ENCODE measurements around the gene CCDC184. TPM values are rescaled to one million over a fixed set of nuclear protein-coding genes. Genes with fewer than 3 reads are reported as not detected.

CCDC184 gene
- total RNA-seq, 1 experiment from 2014 or later = 0.13 TPM

GRCh38 chr12:48180424-48180823 is 3.0 kb upstream of the CCDC184 start:
- TF ChIP-seq, protein P1, sequence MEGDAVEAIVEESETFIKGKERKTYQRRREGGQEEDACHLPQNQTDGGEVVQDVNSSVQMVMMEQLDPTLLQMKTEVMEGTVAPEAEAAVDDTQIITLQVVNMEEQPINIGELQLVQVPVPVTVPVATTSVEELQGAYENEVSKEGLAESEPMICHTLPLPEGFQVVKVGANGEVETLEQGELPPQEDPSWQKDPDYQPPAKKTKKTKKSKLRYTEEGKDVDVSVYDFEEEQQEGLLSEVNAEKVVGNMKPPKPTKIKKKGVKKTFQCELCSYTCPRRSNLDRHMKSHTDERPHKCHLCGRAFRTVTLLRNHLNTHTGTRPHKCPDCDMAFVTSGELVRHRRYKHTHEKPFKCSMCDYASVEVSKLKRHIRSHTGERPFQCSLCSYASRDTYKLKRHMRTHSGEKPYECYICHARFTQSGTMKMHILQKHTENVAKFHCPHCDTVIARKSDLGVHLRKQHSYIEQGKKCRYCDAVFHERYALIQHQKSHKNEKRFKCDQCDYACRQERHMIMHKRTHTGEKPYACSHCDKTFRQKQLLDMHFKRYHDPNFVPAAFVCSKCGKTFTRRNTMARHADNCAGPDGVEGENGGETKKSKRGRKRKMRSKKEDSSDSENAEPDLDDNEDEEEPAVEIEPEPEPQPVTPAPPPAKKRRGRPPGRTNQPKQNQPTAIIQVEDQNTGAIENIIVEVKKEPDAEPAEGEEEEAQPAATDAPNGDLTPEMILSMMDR (conservative IDR thresholded peaks at IDR 0.05) = no peak
- Mint-ChIP-seq H3K9me3 (no peaks in the 10 kb centered on the region; a peak in 1 of 5 replicates), H3K27me3 (ENCODE audit: low read depth) (peaks cover 81% of the 10 kb centered on the region), H3K36me3 (ENCODE audit: insufficient read depth in 1 of 3, low read depth in 3 of 3) (no peaks in the 10 kb centered on the region), H3K27ac (no peak overlapping the region), H3K4me3 (no peak overlapping the region), H3K4me1 (peaks cover 42 to 45% of the 10 kb centered on the region in 2 experiments)
- Histone ChIP-seq H3K23ac (ENCODE audit: insufficient read length, low read depth, low read length) (no peak overlapping the region), H3K9ac (ENCODE audit: extremely low read depth, insufficient read length, low read length) (no peak overlapping the region), H3K4me2 (ENCODE audit: insufficient read depth, insufficient read length, low read length) (no peak overlapping the region), H4K91ac (ENCODE audit: insufficient read length, low read depth, low read length) (no peak overlapping the region), H2BK120ac (ENCODE audit: low read depth, low read length, poor library complexity, severe bottlenecking) (no peak overlapping the region), H2BK5ac (ENCODE audit: insufficient read length, low read length) (no peak overlapping the region), H3K18ac (ENCODE audit: insufficient read length, low read depth, low read length) (no peak overlapping the region), H2BK12ac (ENCODE audit: insufficient read length, low read depth, low read length) (no peak overlapping the region), H2BK15ac (ENCODE audit: low read depth, low read length) (no peak overlapping the region), H3K56ac (ENCODE audit: insufficient read length, low read depth, low read length) (no peak overlapping the region), H3K14ac (ENCODE audit: insufficient read depth, low read length) (no peak overlapping the region), H3K27me3 (ENCODE audit: insufficient read depth, low read length) (peaks cover 11% of the 10 kb centered on the region; the same call in 1 of the 2 replicates), H3K27ac (ENCODE audit: insufficient read length, low read depth, low read length) (no peak overlapping the region), H4K8ac (replicated peaks; ENCODE audit: insufficient read length, low read depth, low read length) (no peak overlapping the region), H3K4ac (ENCODE audit: low read depth, low read length) (no peak overlapping the region), H3K9me3 (ENCODE audit: control insufficient read depth, low read depth, low read length) (no peaks in the 10 kb centered on the region), H3K4me1 (ENCODE audit: insufficient read depth, low read length) (peaks cover 7% of the 10 kb centered on the region), H4K5ac (ENCODE audit: insufficient read length, low read depth, low read length) (no peak overlapping the region), H2AK5ac (ENCODE audit: insufficient read length, low read length) (no peak overlapping the region), H3K23me2 (ENCODE audit: insufficient read length, low read depth, low read length, poor library complexity, severe bottlenecking) (peaks cover 21% of the 10 kb centered on the region), H3K79me2 (ENCODE audit: insufficient read depth, low read length) (no peaks in the 10 kb centered on the region), H4K20me1 (ENCODE audit: control insufficient read depth, insufficient read depth, insufficient read length) (no peaks in the 10 kb centered on the region), H2BK20ac (ENCODE audit: low read depth, low read length, poor library complexity, severe bottlenecking) (no peak overlapping the region), H3T11ph (ENCODE audit: low read length) (no peak overlapping the region), H2AFZ (ENCODE audit: low read length) (no peak overlapping the region), H3K79me1 (ENCODE audit: insufficient read depth, low read depth, low read length, poor library complexity, severe bottlenecking) (no peaks in the 10 kb centered on the region)
- no peak for DNase-seq
- no CpG with 5 or more reads among the region's 1 CpG for WGBS (ENCODE audit: extremely low coverage, insufficient read length, low lambda C conversion rate)

Data from H9 (cell line).